ENCODE data around the gene SLC9A5. TPM values are rescaled to one million over a fixed set of nuclear protein-coding genes. Genes with fewer than 3 reads are reported as not detected.
A peak's percentile ranks its signal among the peaks of the same experiment; 100 is the strongest.

Gene SLC9A5
- total and polyA plus RNA-seq, 9 donors, result 0.36 to 3.1 (median 1.2) TPM

DNA sequence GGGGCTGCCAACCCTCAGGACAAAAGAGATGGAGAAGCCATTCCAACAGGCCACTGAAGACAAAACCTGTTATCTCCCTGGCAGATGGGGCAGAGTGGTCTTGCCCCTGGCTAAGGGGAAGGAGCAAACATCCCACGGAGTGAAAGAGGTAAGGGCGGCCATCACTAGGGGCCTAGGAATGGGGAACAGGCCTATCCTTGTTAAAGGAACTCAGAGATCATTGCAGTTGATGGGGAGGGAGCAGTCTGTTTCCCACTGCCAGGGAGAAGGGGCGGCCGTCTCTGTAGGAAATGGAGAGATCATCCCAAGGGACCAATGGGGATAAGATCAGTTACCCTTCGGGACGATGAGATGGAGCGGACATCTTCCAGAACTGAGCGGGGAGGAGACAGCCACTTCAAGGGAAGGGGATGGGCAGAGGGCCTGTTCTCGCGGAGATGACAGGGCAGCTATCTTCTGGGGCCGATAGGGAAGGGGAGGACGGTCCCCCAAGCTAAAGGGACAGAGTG is 22.4 kb upstream of the SLC9A5 start:
- no peaks in the 10 kb centered on the region for H3K9me3 ChIP-seq
- H3K36me3 ChIP-seq, result no peaks in the 10 kb centered on the region
- no peak for TF ChIP-seq POLR2A (IDR thresholded peaks at IDR 0.05)
- TF ChIP-seq, protein P1, sequence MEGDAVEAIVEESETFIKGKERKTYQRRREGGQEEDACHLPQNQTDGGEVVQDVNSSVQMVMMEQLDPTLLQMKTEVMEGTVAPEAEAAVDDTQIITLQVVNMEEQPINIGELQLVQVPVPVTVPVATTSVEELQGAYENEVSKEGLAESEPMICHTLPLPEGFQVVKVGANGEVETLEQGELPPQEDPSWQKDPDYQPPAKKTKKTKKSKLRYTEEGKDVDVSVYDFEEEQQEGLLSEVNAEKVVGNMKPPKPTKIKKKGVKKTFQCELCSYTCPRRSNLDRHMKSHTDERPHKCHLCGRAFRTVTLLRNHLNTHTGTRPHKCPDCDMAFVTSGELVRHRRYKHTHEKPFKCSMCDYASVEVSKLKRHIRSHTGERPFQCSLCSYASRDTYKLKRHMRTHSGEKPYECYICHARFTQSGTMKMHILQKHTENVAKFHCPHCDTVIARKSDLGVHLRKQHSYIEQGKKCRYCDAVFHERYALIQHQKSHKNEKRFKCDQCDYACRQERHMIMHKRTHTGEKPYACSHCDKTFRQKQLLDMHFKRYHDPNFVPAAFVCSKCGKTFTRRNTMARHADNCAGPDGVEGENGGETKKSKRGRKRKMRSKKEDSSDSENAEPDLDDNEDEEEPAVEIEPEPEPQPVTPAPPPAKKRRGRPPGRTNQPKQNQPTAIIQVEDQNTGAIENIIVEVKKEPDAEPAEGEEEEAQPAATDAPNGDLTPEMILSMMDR (IDR thresholded peaks at IDR 0.05), result no peak
- no peak for TF ChIP-seq EP300 (IDR thresholded peaks at IDR 0.05)
- peak overlapping the region; percentile 30 to 76 for H3K27ac ChIP-seq
- no peaks in the 10 kb centered on the region for H3K27me3 ChIP-seq
- DNase-seq, result no peak
- intact Hi-C loops (cut with DNase I), result loop anchor here in 1 of 4 donors (5.0 kb wide), 1 partner anchor 436 kb away; the partner anchor contains the start of genes ACD and PARD6A
- 4 to 7% (median 6%) methylated on average over 12 of the region's 12 CpGs for WGBS, 3 donors
- peak overlapping the region; percentile 92 for H3K4me3 ChIP-seq
- H3K4me1 ChIP-seq (ENCODE audit: insufficient read depth), result peaks cover 10% of the 10 kb centered on the region

DNA sequence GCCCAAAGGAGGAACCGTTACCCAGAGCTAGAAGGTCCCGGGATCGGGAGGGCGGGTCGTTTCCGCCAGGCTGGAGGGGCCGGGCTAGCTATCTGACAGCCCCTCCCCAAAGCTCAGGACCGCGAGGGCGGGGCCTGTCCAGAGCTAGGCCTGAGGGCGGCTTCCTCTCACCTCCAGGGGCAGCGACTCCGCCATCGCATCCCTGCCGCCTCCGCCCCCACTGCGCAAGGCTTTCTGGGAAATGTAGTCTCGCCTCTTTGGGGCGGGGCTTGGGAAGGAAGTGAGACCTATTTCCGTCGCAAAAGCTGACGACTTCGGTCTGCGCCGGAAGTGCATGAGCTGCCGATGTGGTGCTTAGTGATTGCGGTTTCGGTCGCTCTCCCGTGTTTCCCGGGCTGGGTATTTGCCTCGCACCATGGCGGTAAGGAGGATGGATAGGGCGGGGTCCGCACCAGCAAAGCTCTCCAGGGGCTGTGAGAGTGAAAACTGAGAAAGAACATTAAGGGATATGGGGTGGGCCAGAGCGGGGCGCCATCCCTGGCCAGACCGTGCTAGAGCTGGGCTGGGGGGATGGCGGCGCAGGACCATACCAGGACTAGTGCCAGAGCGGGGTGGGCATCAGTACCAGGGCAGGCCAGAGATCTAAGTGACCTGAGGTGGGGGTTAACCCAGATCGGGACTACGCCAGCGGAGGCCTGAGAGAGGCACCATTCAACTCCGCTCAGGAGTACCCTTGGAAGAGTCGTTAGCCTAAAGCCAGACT is 21.8 kb upstream of the SLC9A5 start, which contains the start of gene TMEM208:
TMEM208 (plus strand) TSS at position 327 of the 763 bp plus-strand sequence; CDS start at position 416, 89 bp downstream.
- peaks cover 10% of the 10 kb centered on the region for H3K4me1 ChIP-seq (ENCODE audit: insufficient read depth)
- peak; percentile 96 to 98 (median 98) for DNase-seq
- WGBS, 3 donors, result 0% methylated on average over 41 to 46 of the region's 46 CpGs
- peak within 1 kb of the TSS; percentile 92 for H3K4me3 ChIP-seq
- H3K9me3 ChIP-seq, result no peaks in the 10 kb centered on the region
- no peaks in the 10 kb centered on the region for H3K36me3 ChIP-seq
- intact Hi-C loops (cut with DNase I), result loop anchor here in 1 of 4 donors (5.0 kb wide), 1 partner anchor 435 kb away; the partner anchor contains the start of genes ACD and PARD6A
- no peaks in the 10 kb centered on the region for H3K27me3 ChIP-seq
- H3K27ac ChIP-seq, result peak within 1 kb of the TSS; percentile 30 to 76
- TF ChIP-seq POLR2A (IDR thresholded peaks at IDR 0.05) (peak; percentile 88), EP300 (IDR thresholded peaks at IDR 0.05) (peak; percentile 43)
- TF ChIP-seq, protein P1 (IDR thresholded peaks at IDR 0.05), result peak in 1 of 3 donors; percentile 34

DNA sequence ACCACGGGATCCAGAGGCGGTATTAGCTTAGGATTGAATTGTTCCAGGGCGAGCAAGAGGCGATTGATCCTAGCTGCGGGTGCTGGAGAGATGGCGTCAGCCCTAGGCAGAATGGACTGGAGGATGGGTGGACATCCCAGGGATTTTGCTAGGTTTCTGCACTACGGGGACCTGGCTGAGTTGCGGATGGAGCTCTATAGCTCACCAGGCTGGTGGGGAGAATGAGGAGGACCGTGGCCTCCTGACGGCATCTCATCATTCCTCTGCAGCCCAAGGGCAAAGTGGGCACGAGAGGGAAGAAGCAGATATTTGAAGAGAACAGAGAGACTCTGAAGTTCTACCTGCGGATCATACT is 21.2 kb upstream of the SLC9A5 start:
- no peak for DNase-seq
- intact Hi-C loops (cut with DNase I), result loop anchor here in 1 of 4 donors (5.0 kb wide), 1 partner anchor 435 kb away; the partner anchor contains the start of genes ACD and PARD6A
- H3K36me3 ChIP-seq, result no peaks in the 10 kb centered on the region
- peak overlapping the region; percentile 0 to 60 for H3K27ac ChIP-seq
- 8 to 10% (median 10%) methylated on average over 12 of the region's 12 CpGs for WGBS, 3 donors
- peak overlapping the region; percentile 92 for H3K4me3 ChIP-seq
- TF ChIP-seq EP300 (IDR thresholded peaks at IDR 0.05), result no peak
- TF ChIP-seq, protein P1 (IDR thresholded peaks at IDR 0.05), result no peak
- no peak for TF ChIP-seq POLR2A (IDR thresholded peaks at IDR 0.05)
- peaks cover 10% of the 10 kb centered on the region for H3K4me1 ChIP-seq (ENCODE audit: insufficient read depth)
- H3K9me3 ChIP-seq, result no peaks in the 10 kb centered on the region
- H3K27me3 ChIP-seq, result no peaks in the 10 kb centered on the region

- intact Hi-C loops (cut with DNase I), result loop anchor here in 1 of 4 donors (5.0 kb wide), 1 partner anchor 434 kb away; the partner anchor contains the start of genes ACD and PARD6A
- Histone ChIP-seq H3K27ac (no peak overlapping the region), H3K4me1 (ENCODE audit: insufficient read depth) (peaks cover 10% of the 10 kb centered on the region), H3K27me3 (no peaks in the 10 kb centered on the region), H3K4me3 (peak overlapping the region; percentile 92), H3K36me3 (no peaks in the 10 kb centered on the region), H3K9me3 (no peaks in the 10 kb centered on the region)
- TF ChIP-seq, protein P1 (IDR thresholded peaks at IDR 0.05), result no peak
- TF ChIP-seq EP300 (IDR thresholded peaks at IDR 0.05), result no peak
- no peak for TF ChIP-seq POLR2A (IDR thresholded peaks at IDR 0.05)
- 77 to 86% (median 81%) methylated on average over 9 of the region's 9 CpGs for WGBS, 3 donors
- DNase-seq, result peak in 1 of 5 donors; percentile 21
These were observed 20.6 kb upstream of the SLC9A5 start for GRCh38 chr16:67228034-67228785.

Measured in ovary (tissue), 9 donors.